ENCODE measurements around the gene TMBIM4. TPM values are rescaled to one million over a fixed set of nuclear protein-coding genes. Genes with fewer than 3 reads are reported as not detected.

Gene TMBIM4
- total and polyA plus RNA-seq, 10 of the 15 experiments (the other 5 are each of a cell fraction or from before 2014, with no cell fraction given): 38.8 to 341 (median 82.8) TPM

- peak; percentile 74 to 90 (median 85) for TF ChIP-seq CTCF (IDR thresholded peaks at IDR 0.05 in 2 of 3, conservative IDR thresholded peaks at IDR 0.05 in 1 of 3; ENCODE audit: control insufficient read depth in 2 of 3, extremely low read depth in 1 of 3, insufficient read depth in 1 of 3, low read depth in 3 of 3, low read length in 3 of 3)
- peak; percentile 97 for TF ChIP-seq RAD21 (IDR thresholded peaks at IDR 0.05; ENCODE audit: insufficient read depth, low read depth, low read length)
- no peak for TF ChIP-seq ZNF592 (IDR thresholded peaks at IDR 0.05)
- peak; percentile 57; the same call in 1 of the 2 replicates for TF ChIP-seq FOXM1 (IDR thresholded peaks at IDR 0.05; ENCODE audit: low read depth, low read length)
- 0 out of 2 replicates have a peak, but pooled peaks have one; percentile 23 for TF ChIP-seq ATF7 (IDR thresholded peaks at IDR 0.05; ENCODE audit: low read depth)
- no peak for TF ChIP-seq IRF4 (IDR thresholded peaks at IDR 0.05; ENCODE audit: low read depth, low read length)
- no peak for TF ChIP-seq CHD1 (IDR thresholded peaks at IDR 0.05; ENCODE audit: low read depth, low read length)
- TF ChIP-seq MTA3 (IDR thresholded peaks at IDR 0.05; ENCODE audit: borderline replicate concordance, low read length): no peak
- no peak for TF ChIP-seq POLR2AphosphoS2 (IDR thresholded peaks at IDR 0.05; ENCODE audit: low read depth, low read length)
- no peak for TF ChIP-seq TCF12 (IDR thresholded peaks at IDR 0.05; ENCODE audit: low read depth, low read length)
- TF ChIP-seq NFYB (IDR thresholded peaks at IDR 0.05; ENCODE audit: insufficient read depth, low read depth, low read length): no peak
- no peak for TF ChIP-seq PBX3 (IDR thresholded peaks at IDR 0.05; ENCODE audit: insufficient replicate concordance, low read depth, low read length)
- no peak for TF ChIP-seq SREBF1 (IDR thresholded peaks at IDR 0.05; ENCODE audit: low read length)
Observed at GRCh38 chr12:66087365-66087943, 82.3 kb downstream of the TMBIM4 start (continued).

All from GM12878 (cell line).